GM19240 (cell line): ENCODE results near the gene NDUFB11.

Experiments used
- DNase-seq: peaks from one replicate; pipeline ENCODE4 v3.0.0; 2011; ENCODE audit warnings: low spot score; ENCODE audit not compliant: insufficient read length

NDUFB11 gene

DNA sequence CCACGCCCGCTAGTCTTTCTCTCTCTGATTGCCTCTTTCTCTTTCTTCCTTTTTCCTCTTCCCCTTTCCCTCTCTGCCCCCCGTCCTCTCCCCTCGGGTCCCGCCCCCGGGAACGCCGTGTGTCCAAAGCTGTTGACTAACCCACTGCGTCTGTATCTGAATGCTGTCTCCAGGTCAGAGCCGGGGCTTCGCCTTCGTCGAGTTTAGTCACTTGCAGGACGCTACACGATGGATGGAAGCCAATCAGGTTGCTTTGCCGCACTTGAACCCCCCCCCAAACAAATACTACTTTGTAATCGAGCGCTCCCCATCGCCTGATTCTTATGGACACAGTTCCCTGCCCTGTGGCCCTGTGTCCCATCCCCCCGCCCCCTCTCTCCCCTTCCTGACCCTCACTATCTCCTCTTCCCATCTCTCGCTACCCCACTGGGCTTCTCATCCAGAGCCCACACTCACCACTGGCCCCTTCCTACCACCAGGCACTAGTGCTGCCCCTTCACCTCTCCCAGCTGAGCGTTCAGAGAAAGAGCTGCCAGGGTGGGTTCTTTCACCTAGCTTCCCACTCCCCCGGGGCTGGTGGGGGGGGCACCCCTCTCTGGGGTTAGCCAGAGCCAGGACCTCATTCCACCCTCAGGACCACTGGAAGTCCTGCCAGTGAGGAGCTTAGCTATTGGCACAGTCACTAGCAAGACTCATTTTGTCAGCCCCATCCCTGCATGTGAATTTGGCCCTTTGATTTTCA is 30.5 kb upstream of the NDUFB11 start:
- DNase-seq: no peak

- DNase-seq: no peak
These were observed 29.9 kb upstream of the NDUFB11 start for GRCh38 chrX:47174376-47174775.

GRCh38 chrX:47172971-47173792 is 28.7 kb upstream of the NDUFB11 start:
- no peak for DNase-seq

DNA sequence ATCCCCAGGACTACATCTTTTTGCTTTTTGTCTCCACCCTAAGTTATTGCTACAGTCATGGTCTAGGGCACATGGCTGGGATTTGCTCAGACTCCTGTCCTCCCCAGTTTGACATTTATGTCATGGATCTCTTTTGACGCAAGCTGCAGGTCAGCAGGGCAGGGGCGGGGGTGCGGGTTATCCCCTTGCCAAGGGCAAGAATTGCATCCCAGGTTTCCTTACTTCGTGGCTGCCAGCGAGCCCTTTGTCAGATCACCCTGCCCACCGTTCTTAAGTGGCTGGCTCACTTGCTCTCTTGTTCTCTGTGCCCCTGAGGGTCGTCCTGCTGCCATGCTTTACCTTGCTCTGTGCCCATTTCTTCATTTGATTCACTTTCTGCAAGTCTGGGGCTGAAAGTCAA is 28.0 kb upstream of the NDUFB11 start:
- no peak for DNase-seq

DNA sequence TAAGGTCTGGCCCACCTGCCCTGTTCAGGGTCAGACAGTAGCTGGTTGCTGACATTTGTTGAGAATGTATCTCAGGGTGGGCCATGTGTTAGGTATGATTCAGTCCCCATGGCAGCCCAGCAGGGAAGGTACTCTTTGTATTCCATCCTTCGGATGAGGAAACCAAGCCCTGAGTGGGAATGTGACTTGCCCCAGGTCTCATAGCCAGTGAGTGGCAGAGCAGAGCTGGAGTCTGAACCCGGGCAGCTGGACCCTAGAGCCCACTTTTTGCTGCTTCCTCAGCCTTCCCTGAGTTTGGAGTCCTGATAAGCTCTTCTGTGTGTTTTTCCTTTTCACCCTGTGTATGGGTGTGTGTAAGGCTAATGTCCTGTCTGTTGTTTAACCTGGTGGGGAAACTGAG is 27.5 kb upstream of the NDUFB11 start:
- DNase-seq: no peak

DNA sequence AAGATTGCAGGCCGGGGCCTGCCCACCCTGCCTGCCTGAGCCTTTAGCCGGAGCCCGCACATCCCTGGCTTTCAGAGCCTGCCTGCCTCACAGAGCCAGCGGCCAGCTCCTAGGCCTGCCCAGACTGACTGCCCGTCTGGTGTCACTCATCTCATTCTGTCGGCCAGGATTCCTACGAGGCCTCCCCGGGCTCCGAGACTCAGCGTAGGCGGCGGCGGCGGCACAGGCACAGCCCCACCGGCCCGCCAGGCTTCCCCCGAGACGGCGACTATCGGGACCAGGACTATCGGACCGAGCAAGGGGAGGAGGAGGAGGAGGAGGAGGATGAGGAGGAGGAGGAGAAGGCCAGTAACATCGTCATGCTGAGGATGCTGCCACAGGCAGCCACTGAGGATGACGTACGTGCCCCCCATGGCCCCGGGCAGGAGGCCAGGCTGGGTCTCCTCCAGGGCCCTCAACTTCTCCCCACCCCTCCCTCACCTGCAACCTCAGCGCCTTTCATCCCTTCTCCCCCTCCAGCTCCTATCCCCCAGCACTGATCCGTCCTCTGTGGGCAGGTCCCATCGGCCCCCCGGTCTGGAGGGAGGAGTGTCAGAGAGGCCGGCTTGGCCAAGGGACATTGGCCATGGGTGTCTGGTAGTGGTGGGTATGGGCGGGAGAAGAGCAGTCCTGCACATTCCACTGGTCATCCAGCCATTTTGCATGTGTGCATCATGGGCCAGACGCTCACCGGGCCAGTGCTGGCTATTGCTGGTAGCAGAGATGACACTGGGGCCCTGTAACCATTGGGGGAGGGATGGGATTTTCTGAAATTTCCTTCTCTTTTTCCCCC is 26.6 kb upstream of the NDUFB11 start:
- no peak for DNase-seq

- DNase-seq: no peak
These were observed 25.4 kb upstream of the NDUFB11 start for GRCh38 chrX:47169726-47170515.

DNA sequence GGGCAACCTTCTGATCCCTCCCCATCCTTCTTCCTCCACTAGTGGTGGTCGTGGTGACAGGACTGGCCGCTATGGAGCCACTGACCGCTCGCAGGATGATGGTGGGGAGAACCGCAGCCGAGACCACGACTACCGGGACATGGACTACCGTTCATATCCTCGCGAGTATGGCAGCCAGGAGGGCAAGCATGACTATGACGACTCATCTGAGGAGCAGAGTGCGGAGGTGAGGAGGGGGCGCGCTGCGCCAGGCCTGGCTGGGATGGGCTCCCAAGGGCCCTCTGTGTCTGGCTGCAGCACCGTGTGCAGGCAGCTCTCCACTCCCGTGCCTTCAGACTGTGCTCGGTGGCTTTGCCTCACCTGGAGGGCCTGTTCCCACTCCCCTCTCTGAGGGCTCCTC is 24.8 kb upstream of the NDUFB11 start:
- DNase-seq: no peak

GRCh38 chrX:47168495-47169073 is 24.1 kb upstream of the NDUFB11 start:
- no peak for DNase-seq

DNA sequence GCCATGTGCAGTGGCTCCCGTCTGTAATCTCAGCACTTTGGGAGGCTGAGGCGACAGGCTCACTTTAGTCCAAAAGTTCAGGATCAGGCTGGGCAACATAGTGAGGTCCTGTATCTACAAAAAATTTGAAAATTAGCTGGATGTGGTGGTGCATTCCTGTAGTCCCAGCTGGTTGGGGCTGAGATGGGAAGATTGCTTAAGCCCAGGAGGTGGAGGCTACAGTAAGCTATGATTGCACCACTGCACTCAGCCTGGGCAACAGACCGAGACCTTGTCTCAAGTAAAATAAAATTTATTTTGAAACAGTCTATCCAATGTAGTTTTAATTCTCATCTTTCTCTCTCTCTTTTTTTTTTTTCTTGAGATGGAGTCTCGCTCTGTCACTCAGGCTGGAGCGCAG is 21.6 kb upstream of the NDUFB11 start:
- DNase-seq: no peak

GRCh38 chrX:47164420-47164819 is 19.9 kb upstream of the NDUFB11 start:
- no peak for DNase-seq

- no peak for DNase-seq
These were observed 18.6 kb upstream of the NDUFB11 start for GRCh38 chrX:47162927-47163583.

GRCh38 chrX:47160781-47161180 is 16.3 kb upstream of the NDUFB11 start:
- DNase-seq: no peak

DNA sequence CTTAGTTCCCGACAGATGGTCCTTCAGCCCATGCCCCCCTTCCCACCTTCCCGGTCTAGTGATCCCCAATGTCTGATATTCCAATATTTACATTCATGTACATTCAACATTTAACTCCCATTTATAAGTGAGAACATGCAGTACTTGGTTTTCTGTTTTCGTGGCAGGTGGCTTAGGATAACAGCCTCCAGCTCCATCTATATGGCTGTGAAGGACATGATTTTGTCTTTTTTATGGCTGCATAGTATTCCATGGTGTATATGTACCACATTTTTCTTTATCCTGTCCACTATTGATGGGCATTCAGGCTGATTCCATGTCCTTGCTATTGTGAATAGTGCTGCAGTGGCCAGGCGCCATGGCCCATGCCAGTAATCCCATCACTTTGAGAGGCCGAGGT is 14.3 kb upstream of the NDUFB11 start:
- no peak for DNase-seq

- no peak for DNase-seq
These were observed 13.6 kb upstream of the NDUFB11 start for GRCh38 chrX:47158131-47158530.

GRCh38 chrX:47156611-47157520 is 12.4 kb upstream of the NDUFB11 start:
- no peak for DNase-seq

DNA sequence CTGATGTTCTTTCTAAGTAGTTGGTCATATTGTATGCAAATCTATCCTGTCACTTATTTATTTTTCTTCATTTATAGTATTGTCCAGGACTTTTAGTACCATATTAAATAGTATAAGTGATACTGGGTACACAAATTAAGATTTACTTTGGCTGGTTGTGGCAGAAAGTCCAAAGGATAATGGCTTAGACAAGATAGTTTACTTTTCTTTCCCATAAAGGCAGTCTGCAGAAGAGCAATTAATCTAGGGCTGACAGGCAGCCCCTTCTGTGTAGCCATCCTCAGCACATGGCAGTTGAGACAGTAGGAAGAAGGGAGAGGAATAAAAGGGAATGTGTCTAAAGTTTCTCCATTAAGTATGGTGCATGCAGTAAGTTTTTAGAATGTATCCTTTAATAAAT is 6.9 kb upstream of the NDUFB11 start:
- no peak for DNase-seq

GRCh38 chrX:47148946-47149345 is 4.4 kb upstream of the NDUFB11 start:
- no peak for DNase-seq
